AG04449 (cell line): ENCODE measurements around the gene PRICKLE3.

Source experiments
- CTCF ChIA-PET: fragments of 350-600 bp; formaldehyde crosslinking; extraction: SDS; loops from one replicate; lab custom pipeline; 2021; ENCODE audit warnings: antibody characterized with exemption; lab: Yijun Ruan, JAX
- POLR2A ChIA-PET: fragments of 400-600, 350-600 bp; formaldehyde crosslinking; extraction: SDS; loops from one replicate; lab custom pipeline; 2020; ENCODE audit warnings: antibody characterized with exemption, inconsistent platforms; lab: Yijun Ruan, JAX
- DNase-seq: peaks from one replicate; pipeline ENCODE4 v3.0.0-alpha.2; 2010; ENCODE audit warnings: low read depth, low spot score
- H3K4me3 ChIP-seq: 2 replicates; pipeline ENCODE4 v1.5.1; 2011; ENCODE audit warnings: low read depth, mild to moderate bottlenecking, control low read depth, low read length
- TF ChIP-seq, protein P1 (sequence below): IDR thresholded peaks from one replicate; pipeline ENCODE4 v1.5.1; 2011; ENCODE audit warnings: mild to moderate bottlenecking, moderate library complexity, low read length, control low read depth, inconsistent platforms; ENCODE audit not compliant: insufficient read depth; ENCODE audit errors: missing control alignments

PRICKLE3 gene

DNA sequence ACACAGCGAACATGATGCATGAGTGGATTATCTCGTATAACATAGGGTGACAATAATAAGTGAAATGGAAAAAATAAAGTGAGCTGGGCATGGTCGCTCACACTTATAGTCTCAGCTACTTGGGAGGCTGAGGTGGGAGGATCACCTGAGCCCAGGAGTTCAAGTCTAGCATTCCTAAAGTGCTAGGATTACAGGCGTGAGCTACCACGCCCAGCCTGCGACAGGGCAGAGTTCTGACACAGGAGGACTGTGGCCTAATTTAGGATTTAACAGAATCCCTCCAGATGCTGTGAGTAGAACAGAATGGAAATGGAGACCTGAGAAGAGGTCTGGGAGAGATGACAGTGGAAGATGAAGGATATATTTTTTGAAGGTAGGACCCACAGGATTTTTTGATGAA lies 3.4 kb upstream of the PRICKLE3 start:
- ChIA-PET POLR2A (interaction anchor here (0.7 kb wide), 1 partner anchor 49 kb away, joined by 3 read pairs; no protein-coding TSS in a partner anchor), CTCF (no interaction called here)
- TF ChIP-seq, protein P1, sequence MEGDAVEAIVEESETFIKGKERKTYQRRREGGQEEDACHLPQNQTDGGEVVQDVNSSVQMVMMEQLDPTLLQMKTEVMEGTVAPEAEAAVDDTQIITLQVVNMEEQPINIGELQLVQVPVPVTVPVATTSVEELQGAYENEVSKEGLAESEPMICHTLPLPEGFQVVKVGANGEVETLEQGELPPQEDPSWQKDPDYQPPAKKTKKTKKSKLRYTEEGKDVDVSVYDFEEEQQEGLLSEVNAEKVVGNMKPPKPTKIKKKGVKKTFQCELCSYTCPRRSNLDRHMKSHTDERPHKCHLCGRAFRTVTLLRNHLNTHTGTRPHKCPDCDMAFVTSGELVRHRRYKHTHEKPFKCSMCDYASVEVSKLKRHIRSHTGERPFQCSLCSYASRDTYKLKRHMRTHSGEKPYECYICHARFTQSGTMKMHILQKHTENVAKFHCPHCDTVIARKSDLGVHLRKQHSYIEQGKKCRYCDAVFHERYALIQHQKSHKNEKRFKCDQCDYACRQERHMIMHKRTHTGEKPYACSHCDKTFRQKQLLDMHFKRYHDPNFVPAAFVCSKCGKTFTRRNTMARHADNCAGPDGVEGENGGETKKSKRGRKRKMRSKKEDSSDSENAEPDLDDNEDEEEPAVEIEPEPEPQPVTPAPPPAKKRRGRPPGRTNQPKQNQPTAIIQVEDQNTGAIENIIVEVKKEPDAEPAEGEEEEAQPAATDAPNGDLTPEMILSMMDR, result no peak
- no peak overlapping the region for H3K4me3 ChIP-seq
- DNase-seq, result no peak

DNA sequence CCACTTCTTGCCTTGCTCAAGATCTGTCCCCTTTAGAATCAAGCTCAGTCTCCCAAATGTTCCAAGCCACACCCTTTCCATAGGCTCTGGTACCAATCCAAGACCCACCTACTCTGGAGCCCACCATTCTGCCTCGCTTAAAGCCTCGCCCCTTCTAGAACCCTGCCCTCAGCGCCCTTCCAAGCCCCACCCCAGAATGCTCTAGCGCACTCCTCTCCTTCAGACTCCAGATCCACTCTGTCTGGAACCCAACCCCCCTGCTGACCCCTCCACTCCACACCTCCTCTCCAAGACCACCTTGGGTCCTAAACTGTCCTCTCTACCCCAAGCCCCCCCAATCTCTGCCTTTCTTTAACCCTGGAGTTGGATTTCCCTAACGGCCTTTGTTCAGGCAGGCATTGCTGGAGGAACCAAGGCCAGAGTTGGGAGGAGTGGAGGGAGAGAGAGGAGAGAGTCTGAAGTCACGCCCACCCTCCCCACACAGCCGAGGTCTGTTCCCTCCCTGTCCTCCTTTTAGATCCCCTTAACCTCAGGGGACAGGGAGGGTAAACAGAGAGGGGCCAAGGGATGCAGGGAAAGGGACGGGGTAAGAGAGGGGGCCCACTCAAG lies 2.4 kb upstream of the PRICKLE3 start:
- CTCF ChIA-PET, result no interaction called here

DNA sequence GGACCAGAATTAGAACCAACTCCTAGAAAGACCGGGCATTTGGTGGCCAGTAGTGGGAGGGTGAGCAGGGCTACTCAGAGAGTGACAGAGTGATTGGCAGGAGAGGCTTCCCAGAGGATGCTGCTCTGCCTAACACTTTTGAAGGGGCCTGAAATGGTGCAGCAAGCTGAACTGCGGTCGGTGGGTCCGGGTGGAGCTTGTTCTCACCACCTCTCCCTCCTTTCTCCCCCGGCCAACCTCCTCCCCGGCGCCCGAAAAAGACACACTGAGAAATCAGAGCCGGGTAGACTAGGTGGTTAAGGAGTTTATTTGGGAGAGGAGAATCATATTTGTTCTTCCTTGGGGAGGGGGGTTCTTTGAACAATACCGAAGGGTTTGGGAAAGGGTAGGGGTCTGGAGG lies 1.4 kb upstream of the PRICKLE3 start:
- POLR2A ChIA-PET, result no interaction called here

More for the DNA sequence above, 2.4 kb upstream of the PRICKLE3 start:
- TF ChIP-seq, protein P1, result no peak
- POLR2A ChIA-PET, result no interaction called here
- H3K4me3 ChIP-seq, result no peak overlapping the region
- no peak for DNase-seq

DNA sequence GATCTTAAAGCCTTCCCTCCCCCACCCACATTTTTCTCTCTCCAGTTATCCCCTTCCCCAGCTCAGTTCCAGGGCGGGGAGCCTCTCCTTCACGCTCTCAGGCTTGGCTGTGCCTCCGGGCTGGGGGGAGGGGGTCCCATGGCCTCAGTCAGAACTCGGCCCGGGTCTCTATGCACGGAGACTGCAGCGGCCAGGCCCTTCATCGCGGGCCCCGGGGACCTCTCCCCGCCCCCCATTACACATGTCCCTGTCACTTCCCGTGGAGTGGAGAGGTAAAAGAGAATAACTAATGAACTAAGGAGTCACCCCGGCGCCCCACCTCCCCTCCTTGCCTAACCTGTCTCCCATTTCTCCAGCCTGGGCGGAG lies 838 bp upstream of the PRICKLE3 start:
- POLR2A ChIA-PET, result no interaction called here
- CTCF ChIA-PET, result no interaction called here
- no peak overlapping the region for H3K4me3 ChIP-seq
- TF ChIP-seq, protein P1, result no peak
- DNase-seq, result no peak

More for the DNA sequence above, 1.4 kb upstream of the PRICKLE3 start:
- TF ChIP-seq, protein P1, result no peak
- CTCF ChIA-PET, result no interaction called here
- no peak overlapping the region for H3K4me3 ChIP-seq
- no peak for DNase-seq

- ChIA-PET POLR2A (interaction anchor here (1.3 kb wide), 1 partner anchor 13 kb away, joined by 10 read pairs; the partner anchor contains the start of gene PLP2), CTCF (interaction anchor here (1.2 kb wide), 1 partner anchor 29 kb away, joined by 4 read pairs; no protein-coding TSS in a partner anchor)
- peak overlapping the region; percentile 67 for H3K4me3 ChIP-seq
- TF ChIP-seq, protein P1, result no peak
- no peak for DNase-seq
Observed at GRCh38 chrX:49184294-49185281, 1.6 kb downstream of the PRICKLE3 start.

DNA sequence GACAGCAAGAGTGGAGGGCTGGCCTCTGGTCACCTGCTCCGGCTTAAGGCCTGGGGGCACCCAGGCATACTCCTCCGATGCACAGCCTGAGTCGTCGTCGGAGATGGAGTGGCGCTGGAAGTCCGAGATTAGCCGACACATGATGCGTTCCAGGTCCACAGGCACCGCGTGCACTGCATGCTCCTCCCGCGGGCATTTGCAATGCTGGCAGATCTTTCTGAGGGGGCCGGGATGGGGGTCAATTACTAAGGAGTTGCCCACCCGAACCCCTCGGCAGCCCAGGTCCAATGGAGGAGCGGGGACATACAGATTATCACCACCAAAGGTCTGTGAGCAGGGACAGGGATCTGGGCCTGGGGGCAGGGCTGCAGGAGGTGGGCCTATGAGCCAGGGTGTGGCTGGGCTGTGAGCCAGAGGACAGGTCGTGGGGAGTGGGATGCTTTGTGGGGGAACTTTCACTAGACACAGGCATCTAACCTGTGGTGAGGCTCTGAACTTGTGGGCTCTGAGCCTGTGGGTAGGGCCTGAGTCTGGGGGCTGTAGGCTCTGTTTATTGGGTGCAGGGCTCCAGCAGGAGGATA lies 2.4 kb downstream of the PRICKLE3 start:
- POLR2A ChIA-PET, result interaction anchor here (1.3 kb wide), 1 partner anchor 12 kb away, joined by 10 read pairs; the partner anchor contains the start of gene PLP2
- peak overlapping the region; percentile 36; the same call in 1 of the 2 replicates for H3K4me3 ChIP-seq
- no peak for DNase-seq

More for the DNA sequence above, 2.4 kb downstream of the PRICKLE3 start:
- TF ChIP-seq, protein P1, result no peak
- CTCF ChIA-PET, result interaction anchor here (1.2 kb wide), 1 partner anchor 28 kb away, joined by 4 read pairs; no protein-coding TSS in a partner anchor
